Measurements from ENCODE around the gene FBXL13.
"Not testable (repeated sequence)": the region's sequence is repeated elsewhere in the genome, so short reads cannot be mapped to it uniquely, and the experiment has no call there.

Gene FBXL13

DNA sequence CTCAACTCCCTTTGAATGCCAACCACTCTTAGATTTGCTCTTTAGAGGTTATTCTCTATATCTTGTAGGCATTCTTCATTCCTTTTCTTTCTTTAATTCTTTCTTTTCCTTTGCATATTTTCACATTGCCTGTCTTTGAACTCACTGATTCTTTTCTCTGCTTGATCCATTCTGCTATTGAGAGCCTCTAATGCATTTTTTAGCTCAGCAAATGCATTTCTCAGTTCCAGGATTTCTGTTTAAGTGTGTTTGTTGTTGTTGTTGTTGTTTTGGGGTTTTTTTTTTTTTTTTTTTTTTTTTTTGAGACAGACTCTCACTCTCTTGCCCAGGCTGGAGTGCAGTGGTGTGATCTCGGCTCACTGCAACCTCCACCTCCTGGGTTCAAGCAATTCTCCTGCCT is 71.6 kb downstream of the FBXL13 start:
- no peak for TF ChIP-seq CTCF (IDR thresholded peaks at IDR 0.05; ENCODE audit: insufficient read depth, low read depth, low read length, missing control alignments)
- DNase-seq (ENCODE audit: low read depth): no peak
- no peak overlapping the region for H3K4me3 ChIP-seq (ENCODE audit: low read depth, low read length)

DNA sequence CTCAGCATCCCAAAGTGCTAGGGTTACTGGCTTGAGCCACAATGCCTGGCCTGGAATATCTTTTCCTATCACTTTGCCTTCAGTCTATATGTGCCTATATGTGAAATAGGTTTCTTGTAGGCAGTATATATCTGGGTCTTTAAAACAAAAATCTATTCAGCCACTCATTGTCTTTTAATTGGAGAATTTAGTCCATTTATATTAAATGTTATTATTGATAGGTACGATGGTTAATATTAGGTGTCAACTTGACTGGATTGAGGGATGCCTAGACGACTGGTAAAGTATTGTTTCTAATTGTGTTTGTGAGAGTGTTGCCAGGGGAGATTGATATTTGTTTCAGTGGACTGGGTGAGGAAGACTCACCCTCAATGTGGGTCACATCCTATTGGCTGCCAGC is 73.4 kb downstream of the FBXL13 start:
- H3K4me3 ChIP-seq (ENCODE audit: low read depth, low read length): no peak overlapping the region
- no peak for TF ChIP-seq CTCF (IDR thresholded peaks at IDR 0.05; ENCODE audit: insufficient read depth, low read depth, low read length, missing control alignments)
- no peak for DNase-seq (ENCODE audit: low read depth)

DNA sequence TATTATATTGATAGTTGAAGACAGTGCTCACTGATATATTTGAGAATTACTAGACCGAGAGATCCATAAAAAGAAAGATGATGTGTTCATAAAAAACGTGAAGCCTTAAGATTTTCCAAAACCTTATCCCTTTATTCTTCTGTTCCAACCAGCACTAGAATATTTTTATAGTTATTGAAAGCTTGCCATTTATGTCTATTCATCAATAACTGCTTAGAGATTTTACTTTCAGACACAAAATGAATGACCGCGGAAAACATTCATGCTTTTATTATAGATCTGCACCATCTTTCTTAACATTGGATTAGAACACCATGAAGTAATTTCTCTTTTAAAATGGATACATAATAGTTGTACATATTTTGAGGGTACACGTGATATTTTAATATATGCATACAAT is 77.6 kb downstream of the FBXL13 start:
- no peak for TF ChIP-seq CTCF (IDR thresholded peaks at IDR 0.05; ENCODE audit: insufficient read depth, low read depth, low read length, missing control alignments)
- DNase-seq (ENCODE audit: low read depth): no peak
- H3K4me3 ChIP-seq (ENCODE audit: low read depth, low read length): no peak overlapping the region

- not testable (repeated sequence) for H3K4me3 ChIP-seq (ENCODE audit: low read depth, low read length); DNase-seq (ENCODE audit: low read depth)
These were observed 79.0 kb downstream of the FBXL13 start for GRCh38 chr7:102995609-102996008.

- H3K4me3 ChIP-seq (ENCODE audit: low read depth, low read length): no peak overlapping the region
- DNase-seq (ENCODE audit: low read depth): peak; percentile 7
- no peak for TF ChIP-seq CTCF (IDR thresholded peaks at IDR 0.05; ENCODE audit: insufficient read depth, low read depth, low read length, missing control alignments)
These were observed 80.0 kb downstream of the FBXL13 start for GRCh38 chr7:102994567-102994966.

DNA sequence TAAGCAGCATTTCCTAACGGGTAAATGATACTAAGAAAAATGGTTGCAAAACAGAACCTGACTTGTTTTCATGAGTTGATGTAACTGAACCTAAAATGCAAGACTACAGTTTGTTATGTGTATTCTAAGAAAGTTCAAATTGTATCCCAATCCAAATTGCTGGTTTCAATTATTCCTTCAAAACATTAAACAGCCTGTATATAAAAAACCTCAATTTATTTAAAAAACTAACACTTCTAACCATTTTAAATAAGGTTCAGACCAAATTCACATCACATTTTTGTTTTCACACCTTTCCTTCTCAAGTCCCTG is 80.9 kb downstream of the FBXL13 start:
- H3K4me3 ChIP-seq (ENCODE audit: low read depth, low read length): no peak overlapping the region
- TF ChIP-seq CTCF (IDR thresholded peaks at IDR 0.05; ENCODE audit: insufficient read depth, low read depth, low read length, missing control alignments): no peak
- DNase-seq (ENCODE audit: low read depth): no peak

DNA sequence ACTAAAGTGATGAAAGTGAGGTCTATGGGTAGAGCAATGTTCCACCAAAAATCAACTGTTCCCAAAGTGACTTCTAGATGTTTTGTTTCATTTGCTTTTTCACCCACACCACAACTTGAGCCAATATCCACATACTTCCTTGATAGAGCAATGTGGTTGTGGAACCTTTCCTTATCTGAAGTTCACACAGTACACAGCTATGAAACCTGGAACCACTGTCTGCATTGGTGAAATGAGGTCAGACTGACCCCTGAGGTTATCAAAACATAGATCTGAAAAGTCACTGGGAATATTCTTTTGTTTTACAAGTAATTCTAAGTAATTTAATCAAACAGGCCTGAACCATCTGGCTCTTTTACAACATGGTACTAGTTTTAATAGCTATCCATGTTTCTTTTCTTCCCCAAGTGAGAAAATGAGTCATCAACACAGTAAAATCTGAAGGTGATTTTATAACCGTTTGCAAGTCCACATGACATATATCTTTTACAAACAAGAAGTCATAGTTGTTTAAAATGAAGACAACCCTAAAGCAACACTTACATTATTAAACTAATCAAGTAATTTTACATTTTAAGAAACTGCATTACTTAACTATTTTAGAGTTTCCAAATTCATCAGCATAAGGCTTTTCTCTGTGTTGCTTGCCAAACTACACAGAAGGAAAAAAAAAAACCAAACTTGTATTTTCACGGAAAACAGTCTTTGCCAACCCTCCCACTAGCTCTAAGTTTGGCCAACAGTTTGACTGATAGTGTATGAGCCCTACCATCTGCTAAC is 81.5 kb downstream of the FBXL13 start:
- H3K4me3 ChIP-seq (ENCODE audit: low read depth, low read length): no peak overlapping the region
- no peak for TF ChIP-seq CTCF (IDR thresholded peaks at IDR 0.05; ENCODE audit: insufficient read depth, low read depth, low read length, missing control alignments)
- no peak for DNase-seq (ENCODE audit: low read depth)

Data from GM12865 (cell line).